ENCODE results near the gene COPS9. TPM values are rescaled to one million over a fixed set of nuclear protein-coding genes. Genes with fewer than 3 reads are reported as not detected.
A peak's percentile ranks its signal among the peaks of the same experiment; 100 is the strongest.

Gene COPS9
- total and polyA plus RNA-seq, 2 donors (not counting 1 experiment from before 2014, with no cell fraction given): 48.7 to 69.9 TPM

DNA sequence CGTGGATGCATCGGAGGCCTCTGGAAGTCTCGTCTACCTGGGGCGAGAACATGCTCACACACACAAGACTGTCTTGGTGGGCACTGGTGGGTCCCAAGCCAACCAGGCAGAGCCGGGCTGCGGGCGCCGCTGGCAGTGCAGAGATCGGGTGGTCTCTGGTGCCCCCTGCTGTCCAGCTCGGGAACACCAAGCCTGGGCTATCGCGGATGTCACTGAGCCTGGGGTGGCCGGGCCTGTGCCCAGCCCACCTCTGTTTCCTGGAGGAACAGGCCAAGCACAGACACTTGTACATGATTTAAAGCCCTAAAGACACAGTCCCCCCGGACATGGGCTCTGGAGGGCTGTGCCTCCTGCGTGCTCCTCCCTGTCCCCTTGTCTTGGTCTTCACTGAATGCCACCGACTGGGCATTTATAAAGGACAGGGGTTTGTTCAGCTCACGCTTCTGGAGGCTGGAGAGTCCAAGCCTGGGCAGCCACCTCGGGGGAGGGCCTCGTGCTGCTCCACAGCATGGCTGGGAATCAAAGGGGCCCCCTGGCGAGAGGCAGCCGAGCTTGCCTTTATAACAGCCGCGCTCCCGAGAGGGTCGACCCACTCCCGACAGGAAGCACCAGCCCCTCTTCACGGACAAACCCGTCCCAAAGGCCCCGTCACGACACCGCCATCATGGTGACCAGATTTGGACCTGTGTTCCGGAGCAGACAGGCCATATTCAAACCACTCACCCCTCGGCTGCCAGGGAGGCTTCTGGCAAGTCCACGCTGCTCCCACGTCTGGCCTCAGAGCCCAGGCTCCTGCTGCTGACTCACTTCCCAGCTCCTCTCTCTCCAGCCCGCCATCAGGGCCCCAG, 7.9 kb upstream of the COPS9 start:
- H3K79me2 ChIP-seq (ENCODE audit: control insufficient read depth, insufficient read depth, low read length): peaks cover 3% of the 10 kb centered on the region
- no peak overlapping the region for H3K27ac ChIP-seq (ENCODE audit: low read length in 2 of 2)
- WGBS (ENCODE audit: insufficient coverage): 40% methylated on average over 36 of the region's 36 CpGs
- peak; percentile 81 for DNase-seq
- H3K9ac ChIP-seq (ENCODE audit: low read length): no peak overlapping the region
- ChIA-PET POLR2A (no interaction called here), CTCF (interaction anchor here (0.6 to 9.2 kb wide), 22 partner anchors 9 to 1774 kb away, joined by 3 to 136 read pairs (median 6); no protein-coding TSS in a partner anchor)
- Mint-ChIP-seq H3K9me3 (ENCODE audit: insufficient read depth) (no peaks in the 10 kb centered on the region), H3K27ac (no peak overlapping the region), H3K4me1 (peaks cover 2% of the 10 kb centered on the region), H3K27me3 (peaks cover 15% of the 10 kb centered on the region), H3K4me3 (no peak overlapping the region)
- H2AFZ ChIP-seq (ENCODE audit: insufficient read depth, low read depth, low read length, poor library complexity, severe bottlenecking): peak overlapping the region; percentile 56
- H3K36me3 ChIP-seq (replicated peaks in 1 of 2; ENCODE audit: control extremely low read depth in 1 of 2, control insufficient read depth in 1 of 2, extremely low read depth in 1 of 2, insufficient read depth in 2 of 2, low read length in 1 of 2): no peaks in the 10 kb centered on the region
- peaks cover 0 to 15% (median 5%) of the 10 kb centered on the region in 4 experiments for H3K27me3 ChIP-seq (replicated peaks in 1 of 4; ENCODE audit: control extremely low read depth in 1 of 4, control insufficient read depth in 3 of 4, insufficient read depth in 4 of 4, low read length in 3 of 4)
- H3K4me3 ChIP-seq (ENCODE audit: control extremely low read depth in 1 of 5, extremely low read depth in 1 of 5, insufficient read depth in 1 of 5, low read depth in 2 of 5, low read length in 4 of 5): no peak overlapping the region
- peak; percentile 97 for ATAC-seq (ENCODE audit: low read depth)
- H3K4me1 ChIP-seq (ENCODE audit: control insufficient read depth in 2 of 2, insufficient read depth in 2 of 2, low read length in 2 of 2): peaks cover 3 to 7% of the 10 kb centered on the region in 2 donors
- H3K9me3 ChIP-seq (ENCODE audit: control extremely low read depth in 1 of 3, control insufficient read depth in 2 of 3, insufficient read depth in 1 of 3, low read length in 2 of 3): no peaks in the 10 kb centered on the region
- intact Hi-C loops (cut with micrococcal nuclease): loop anchor here (5.0 kb wide), 1 partner anchor 1357 kb away; no protein-coding TSS in a partner anchor
- no peaks in the 10 kb centered on the region for H4K20me1 ChIP-seq (ENCODE audit: control insufficient read depth, insufficient read depth, low read length, poor library complexity, severe bottlenecking)
- TF ChIP-seq, protein P1, sequence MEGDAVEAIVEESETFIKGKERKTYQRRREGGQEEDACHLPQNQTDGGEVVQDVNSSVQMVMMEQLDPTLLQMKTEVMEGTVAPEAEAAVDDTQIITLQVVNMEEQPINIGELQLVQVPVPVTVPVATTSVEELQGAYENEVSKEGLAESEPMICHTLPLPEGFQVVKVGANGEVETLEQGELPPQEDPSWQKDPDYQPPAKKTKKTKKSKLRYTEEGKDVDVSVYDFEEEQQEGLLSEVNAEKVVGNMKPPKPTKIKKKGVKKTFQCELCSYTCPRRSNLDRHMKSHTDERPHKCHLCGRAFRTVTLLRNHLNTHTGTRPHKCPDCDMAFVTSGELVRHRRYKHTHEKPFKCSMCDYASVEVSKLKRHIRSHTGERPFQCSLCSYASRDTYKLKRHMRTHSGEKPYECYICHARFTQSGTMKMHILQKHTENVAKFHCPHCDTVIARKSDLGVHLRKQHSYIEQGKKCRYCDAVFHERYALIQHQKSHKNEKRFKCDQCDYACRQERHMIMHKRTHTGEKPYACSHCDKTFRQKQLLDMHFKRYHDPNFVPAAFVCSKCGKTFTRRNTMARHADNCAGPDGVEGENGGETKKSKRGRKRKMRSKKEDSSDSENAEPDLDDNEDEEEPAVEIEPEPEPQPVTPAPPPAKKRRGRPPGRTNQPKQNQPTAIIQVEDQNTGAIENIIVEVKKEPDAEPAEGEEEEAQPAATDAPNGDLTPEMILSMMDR (IDR thresholded peaks at IDR 0.05): peak; percentile 92
- no peak for TF ChIP-seq EZH2 (IDR thresholded peaks at IDR 0.05; ENCODE audit: borderline replicate concordance, insufficient read depth, low read depth, low read length, poor library complexity, severe bottlenecking)
- peak overlapping the region; percentile 47 for H3K4me2 ChIP-seq (replicated peaks; ENCODE audit: low read depth, low read length, poor library complexity, severe bottlenecking)

DNA sequence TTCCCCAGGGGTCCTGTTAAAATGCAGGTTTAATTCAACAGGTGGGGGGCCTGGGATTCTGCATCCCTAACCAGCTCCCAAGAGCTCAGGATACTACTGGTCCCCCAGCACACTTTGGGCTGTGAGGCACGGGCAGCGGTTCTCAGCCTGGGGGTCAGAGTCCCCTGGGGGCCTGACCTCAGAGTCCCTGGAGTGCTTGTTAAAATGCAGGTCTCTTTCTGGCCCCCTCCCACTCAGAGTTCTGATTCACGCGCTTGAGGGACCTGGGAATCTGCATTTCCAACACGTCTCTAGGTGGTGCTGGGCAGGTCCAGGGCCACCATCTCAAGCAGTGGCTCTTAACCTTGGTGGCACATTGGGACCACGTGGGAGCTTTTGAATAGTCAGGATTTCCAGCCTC, 7.2 kb upstream of the COPS9 start:
- H3K36me3 ChIP-seq (replicated peaks in 1 of 2; ENCODE audit: control extremely low read depth in 1 of 2, control insufficient read depth in 1 of 2, extremely low read depth in 1 of 2, insufficient read depth in 2 of 2, low read length in 1 of 2): no peaks in the 10 kb centered on the region
- Mint-ChIP-seq H3K27me3 (peaks cover 18% of the 10 kb centered on the region), H3K4me1 (peaks cover 2% of the 10 kb centered on the region), H3K9me3 (ENCODE audit: insufficient read depth) (no peaks in the 10 kb centered on the region), H3K27ac (no peak overlapping the region), H3K4me3 (no peak overlapping the region)
- H3K4me3 ChIP-seq (ENCODE audit: control extremely low read depth in 1 of 5, extremely low read depth in 1 of 5, insufficient read depth in 1 of 5, low read depth in 2 of 5, low read length in 4 of 5): no peak overlapping the region
- H2AFZ ChIP-seq (ENCODE audit: insufficient read depth, low read depth, low read length, poor library complexity, severe bottlenecking): peak overlapping the region; percentile 56
- intact Hi-C loops (cut with micrococcal nuclease): loop anchor here (5.0 kb wide), 1 partner anchor 1356 kb away; no protein-coding TSS in a partner anchor
- H4K20me1 ChIP-seq (ENCODE audit: control insufficient read depth, insufficient read depth, low read length, poor library complexity, severe bottlenecking): no peaks in the 10 kb centered on the region
- ChIA-PET CTCF (interaction anchor here (0.6 to 9.2 kb wide), 22 partner anchors 8 to 1773 kb away, joined by 3 to 136 read pairs (median 6); partner anchors contain the start of gene NDUFA10), POLR2A (no interaction called here)
- peaks cover 3% of the 10 kb centered on the region for H3K79me2 ChIP-seq (ENCODE audit: control insufficient read depth, insufficient read depth, low read length)
- TF ChIP-seq, protein P1 (IDR thresholded peaks at IDR 0.05): no peak
- no peak for TF ChIP-seq EZH2 (IDR thresholded peaks at IDR 0.05; ENCODE audit: borderline replicate concordance, insufficient read depth, low read depth, low read length, poor library complexity, severe bottlenecking)
- peaks cover 0 to 15% (median 5%) of the 10 kb centered on the region in 4 experiments for H3K27me3 ChIP-seq (replicated peaks in 1 of 4; ENCODE audit: control extremely low read depth in 1 of 4, control insufficient read depth in 3 of 4, insufficient read depth in 4 of 4, low read length in 3 of 4)
- ATAC-seq (ENCODE audit: low read depth) (no peak), DNase-seq (no peak)
- H3K27ac ChIP-seq (ENCODE audit: low read length in 2 of 2): no peak overlapping the region
- WGBS (ENCODE audit: insufficient coverage): 74% methylated on average over 6 of the region's 6 CpGs
- H3K4me2 ChIP-seq (replicated peaks; ENCODE audit: low read depth, low read length, poor library complexity, severe bottlenecking): peak overlapping the region; percentile 47
- H3K9me3 ChIP-seq (ENCODE audit: control extremely low read depth in 1 of 3, control insufficient read depth in 2 of 3, insufficient read depth in 1 of 3, low read length in 2 of 3): no peaks in the 10 kb centered on the region
- H3K4me1 ChIP-seq (ENCODE audit: control insufficient read depth in 2 of 2, insufficient read depth in 2 of 2, low read length in 2 of 2): peaks cover 3 to 7% of the 10 kb centered on the region in 2 donors
- no peak overlapping the region for H3K9ac ChIP-seq (ENCODE audit: low read length)

Data from B cell (primary cell).